Measurements from ENCODE around the gene FAM181A. TPM values are rescaled to one million over a fixed set of nuclear protein-coding genes. Genes with fewer than 3 reads are reported as not detected.
A peak's percentile ranks its signal among the peaks of the same experiment; 100 is the strongest.

Gene FAM181A
- total RNA-seq, 2 donors from 2014 or later, result not detected

DNA sequence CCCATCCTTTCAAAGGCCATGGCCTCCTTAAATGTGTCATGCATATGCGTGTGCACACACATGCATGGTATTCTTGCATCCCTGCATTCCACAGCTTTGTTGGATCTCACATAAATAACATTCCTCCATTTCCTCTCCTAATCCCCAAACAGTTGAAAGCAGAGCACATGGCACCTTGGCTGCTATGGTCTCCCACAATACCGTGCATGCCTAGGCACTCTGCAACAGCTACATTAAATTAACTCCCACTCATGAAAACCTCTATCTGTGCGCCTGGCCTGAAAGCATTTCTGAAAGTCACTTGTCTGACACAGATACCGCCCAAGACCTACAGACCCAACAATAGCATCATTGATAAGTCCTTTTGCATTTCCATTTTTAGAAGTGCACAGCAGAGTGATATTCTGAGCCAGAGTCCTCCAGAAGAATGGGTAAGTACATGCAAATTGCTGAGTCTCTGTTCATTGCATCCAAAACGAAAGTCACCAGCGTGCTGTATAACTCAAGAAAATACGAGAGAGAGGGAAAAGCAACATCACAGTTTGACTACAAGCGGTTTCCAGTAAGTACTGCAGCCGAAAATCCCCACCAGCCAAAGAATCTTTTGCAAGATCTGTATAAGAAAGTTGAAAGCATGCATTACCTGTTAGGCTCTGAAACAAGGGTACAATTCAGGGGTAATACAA is 48.8 kb downstream of the FAM181A start:
- ATAC-seq, result peak; percentile 3 to 21
- peaks cover 9 to 13% of the 10 kb centered on the region in 2 donors for H3K9me3 Mint-ChIP-seq
- peak overlapping the region; percentile 96 to 99 for H3K27ac Mint-ChIP-seq
- H3K36me3 Mint-ChIP-seq, result peaks cover 28 to 61% of the 10 kb centered on the region in 2 donors
- DNase-seq (ENCODE audit: low spot score in 2 of 2), result no peak

DNA sequence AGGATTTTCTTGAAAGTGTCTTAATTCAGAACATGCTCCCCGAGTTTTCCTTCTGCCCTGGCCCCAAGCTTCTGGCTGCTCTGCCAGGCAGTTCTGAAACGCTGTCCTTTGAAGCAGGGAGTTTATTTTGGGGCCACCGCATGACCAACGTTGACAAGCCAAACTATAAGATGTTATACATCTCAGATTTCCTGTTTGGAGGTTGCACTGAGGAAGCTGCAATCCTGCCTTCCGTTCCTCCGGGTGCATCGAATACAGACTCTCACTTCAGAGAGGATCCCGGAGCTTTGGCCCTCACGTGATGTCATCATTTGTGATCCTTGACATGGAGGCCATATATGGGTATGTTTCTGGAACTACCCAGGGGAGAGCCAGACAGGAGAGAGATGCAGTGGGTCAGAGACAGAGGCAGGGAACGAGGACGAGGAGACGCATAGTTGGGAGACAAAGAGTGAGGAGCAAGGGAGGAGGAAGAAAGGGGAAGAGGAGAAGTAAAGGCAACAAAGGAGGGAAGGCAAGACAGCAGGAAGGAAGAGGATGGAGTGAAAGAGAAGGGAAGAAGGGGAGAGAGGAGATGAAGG is 49.4 kb downstream of the FAM181A start, which contains the start of gene ASB2:
ASB2 (minus strand) TSS at position 94 of the 581 bp plus-strand sequence. CDS start 12,031 bp downstream, outside the sequence.
- Mint-ChIP-seq H3K27ac (peak within 1 kb of the TSS; percentile 96 to 99), H3K9me3 (peaks cover 9 to 13% of the 10 kb centered on the region in 2 donors), H3K36me3 (peaks cover 28 to 62% of the 10 kb centered on the region in 2 donors)
- DNase-seq (ENCODE audit: low spot score in 2 of 2) (no peak), ATAC-seq (peak; percentile 3 to 5)

DNA sequence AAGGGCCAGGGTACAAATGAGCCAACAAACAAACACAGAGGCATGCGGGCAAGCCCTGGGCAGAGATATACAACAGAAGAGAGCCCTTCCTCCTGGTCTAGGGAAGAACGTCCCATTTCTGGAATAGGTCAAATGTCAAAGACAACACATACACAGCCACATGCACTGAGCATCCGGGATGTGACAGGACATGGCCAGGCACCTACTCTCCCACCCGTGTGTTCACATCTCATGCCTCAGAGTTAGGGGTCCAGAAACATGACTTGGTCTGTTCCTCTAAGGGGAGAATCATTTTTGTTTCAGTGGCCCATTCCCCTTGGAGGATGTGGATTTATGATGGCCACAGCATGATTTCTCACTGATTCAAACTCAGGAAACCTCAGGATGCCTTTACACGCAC is 50.0 kb downstream of the FAM181A start:
- Mint-ChIP-seq H3K27ac (peak overlapping the region; percentile 96 to 99), H3K9me3 (peaks cover 9 to 13% of the 10 kb centered on the region in 2 donors), H3K36me3 (peaks cover 28 to 62% of the 10 kb centered on the region in 2 donors)
- ATAC-seq (no peak), DNase-seq (ENCODE audit: low spot score in 2 of 2) (no peak)

DNA sequence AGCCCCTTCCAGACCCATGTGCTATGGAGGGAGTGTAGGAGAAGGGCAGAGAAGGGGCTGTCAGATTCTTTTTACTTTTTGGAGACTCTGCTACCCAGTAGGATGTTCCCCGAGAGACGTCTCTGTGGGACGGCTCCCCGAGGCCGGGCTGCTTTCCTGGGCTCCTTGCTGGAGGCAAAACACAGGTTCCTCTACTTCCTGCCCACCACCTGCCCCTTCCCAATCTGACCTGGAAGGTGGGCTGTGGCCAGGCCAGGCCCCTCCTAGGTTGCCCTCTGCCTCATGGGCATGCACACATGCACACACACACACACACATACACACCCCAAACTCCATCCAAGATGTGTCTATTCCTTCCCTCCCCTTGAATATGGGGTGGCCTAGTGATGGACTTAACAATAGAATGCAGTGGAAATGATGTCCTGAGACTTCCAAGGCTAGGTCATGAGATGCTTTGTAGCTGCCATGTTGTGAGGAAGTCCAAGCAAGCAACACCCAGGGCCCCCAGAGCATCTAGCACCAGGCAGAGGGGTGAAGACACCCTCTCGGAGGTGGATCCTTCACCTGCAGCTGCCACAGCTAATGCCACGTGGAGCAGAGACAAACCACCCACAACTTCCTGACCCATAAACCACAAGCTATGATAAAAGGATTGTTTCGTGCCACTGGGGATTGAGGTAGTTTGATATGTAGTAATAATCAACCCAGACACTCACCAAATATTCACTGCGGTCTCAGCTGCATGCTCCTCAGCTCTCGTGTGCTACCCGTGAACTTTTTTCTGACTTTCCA is 50.8 kb downstream of the FAM181A start:
- H3K27ac Mint-ChIP-seq, result peak overlapping the region; percentile 96 to 99
- ATAC-seq, result peak; percentile 88 to 89
- DNase-seq (ENCODE audit: low spot score in 2 of 2), result peak; percentile 76 to 84
- H3K9me3 Mint-ChIP-seq, result peaks cover 9 to 13% of the 10 kb centered on the region in 2 donors
- peaks cover 28 to 60% of the 10 kb centered on the region in 2 donors for H3K36me3 Mint-ChIP-seq

DNA sequence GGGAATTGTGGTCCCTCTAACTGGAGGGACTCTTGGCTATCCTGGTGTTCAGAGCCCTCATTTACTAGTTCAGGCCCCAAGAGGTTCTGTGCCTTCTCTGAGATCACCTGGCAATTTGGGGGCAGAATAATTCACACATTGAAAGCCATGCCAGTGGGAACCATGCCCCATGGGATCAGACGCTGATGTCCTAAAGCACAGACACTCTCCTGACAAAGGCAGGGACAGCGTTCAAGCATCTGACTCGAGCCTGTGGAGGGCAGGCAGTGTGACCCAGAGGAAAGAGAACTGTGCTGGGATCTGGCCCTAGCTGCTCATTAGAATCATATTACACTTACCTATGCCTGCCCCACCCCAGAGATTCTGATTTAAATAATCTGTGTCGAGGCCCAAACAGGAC is 51.6 kb downstream of the FAM181A start:
- ATAC-seq (peak in 1 of 2 donors; percentile 2), DNase-seq (ENCODE audit: low spot score in 2 of 2) (no peak)
- peaks cover 9 to 13% of the 10 kb centered on the region in 2 donors for H3K9me3 Mint-ChIP-seq
- H3K36me3 Mint-ChIP-seq, result peaks cover 28 to 54% of the 10 kb centered on the region in 2 donors
- peak overlapping the region; percentile 96 to 99 for H3K27ac Mint-ChIP-seq

Other genes starting within 250 kb of the FAM181A start
- gene PRIMA1, start 138.9 kb upstream of the FAM181A start, total RNA-seq, result not detected
- gene ASB2, start 49.2 kb downstream of the FAM181A start, total RNA-seq, result 10 to 100 TPM; 12.9 to 50.0 TPM
- under 1 TPM; 0.20 to 0.49 TPM for gene CCDC197, start 70.0 kb downstream of the FAM181A start, total RNA-seq
- gene OTUB2, start 99.0 kb downstream of the FAM181A start, total RNA-seq, result 1 to 10 TPM; 1.2 to 2.3 TPM
- gene DDX24, start 153.9 kb downstream of the FAM181A start, total RNA-seq, result 100 to 1,000 TPM; 182 to 210 TPM
- 10 to 100 TPM; 48.0 to 51.4 TPM for gene IFI27L1, start 154.0 kb downstream of the FAM181A start, total RNA-seq
- gene IFI27, start 183.4 kb downstream of the FAM181A start, total RNA-seq, result 1 to 10 TPM; 2.5 to 3.0 TPM
- gene IFI27L2, start 202.3 kb downstream of the FAM181A start, total RNA-seq, result 10 to 100 TPM; 67.3 to 67.8 TPM
- 1 to 10 TPM; 6.5 to 8.7 TPM for gene PPP4R4, start 247.0 kb downstream of the FAM181A start, total RNA-seq